SK-MEL-5 (cell line): ENCODE measurements around the gene CACNA1C. TPM values are rescaled to one million over a fixed set of nuclear protein-coding genes. Genes with fewer than 3 reads are reported as not detected.
"Not testable (repeated sequence)": the region's sequence is repeated elsewhere in the genome, so short reads cannot be mapped to it uniquely, and the experiment has no call there.

Experiments
- DNase-seq: peaks from one replicate; pipeline ENCODE4 v3.0.0-alpha.2; 2016; ENCODE audit warnings: low read depth, low spot score
- in situ Hi-C: cut with HindIII; loops from 2 replicates; pipeline ENCODE4 v1.10.0; 2016; ENCODE audit warnings: low sequenced_read_pairs, high pct_unique_total_duplicates, low pct_unique_long_range_greater_than_20kb
- total RNA-seq: library from RNA; depleted of rRNA; stranded (reverse); fragments of >200 nt; shearing (Covaris generic); gene quantifications from 2 replicates; pipeline ENCODE4 v1.2.3, GENCODE V29; 2014

Gene CACNA1C
- total RNA-seq, 1 experiment from 2014 or later, result 0.05 TPM

DNA sequence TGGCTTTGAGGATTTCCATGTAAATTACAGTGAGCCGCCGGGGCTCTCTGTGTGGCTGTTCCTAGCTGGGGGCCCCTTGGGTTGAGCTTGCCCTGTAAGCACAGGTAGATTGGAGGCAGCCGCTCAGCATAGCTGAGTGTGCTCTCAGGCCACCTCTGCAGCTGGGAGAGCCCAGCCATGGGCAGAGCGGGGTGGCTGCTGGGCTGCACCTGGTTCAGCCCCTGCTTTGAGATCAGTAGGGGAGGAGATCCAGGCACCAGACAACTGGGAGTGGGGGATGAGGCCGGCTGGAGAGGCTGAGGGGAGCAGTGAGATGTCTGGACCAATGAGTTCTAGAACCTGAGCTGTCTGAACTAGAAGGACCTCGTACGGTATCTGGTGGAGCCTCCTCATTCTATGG, 44.8 kb downstream of the CACNA1C start:
- DNase-seq, result no peak
- in situ Hi-C loops, result no loop called here

DNA sequence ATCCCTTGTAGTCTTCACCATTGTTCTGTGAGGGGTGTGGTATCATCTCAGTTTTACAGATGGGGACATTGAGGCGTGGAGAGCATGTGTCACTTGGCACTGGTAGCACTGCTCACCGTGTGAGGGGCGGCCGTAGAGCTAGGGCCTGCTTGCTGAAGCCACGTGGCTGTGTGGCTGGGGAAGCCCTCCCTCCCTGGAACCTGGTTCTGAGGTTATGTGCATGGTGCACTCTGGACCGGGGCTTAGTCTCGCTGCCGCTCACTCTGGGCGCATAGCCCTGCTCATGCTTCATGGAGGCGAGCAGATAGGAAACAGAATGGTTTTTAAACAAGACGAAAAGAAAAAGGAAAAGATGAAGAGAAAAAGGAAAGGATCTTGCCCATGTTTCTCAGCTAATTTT, 46.1 kb downstream of the CACNA1C start:
- in situ Hi-C loops, result no loop called here
- DNase-seq, result no peak

DNA sequence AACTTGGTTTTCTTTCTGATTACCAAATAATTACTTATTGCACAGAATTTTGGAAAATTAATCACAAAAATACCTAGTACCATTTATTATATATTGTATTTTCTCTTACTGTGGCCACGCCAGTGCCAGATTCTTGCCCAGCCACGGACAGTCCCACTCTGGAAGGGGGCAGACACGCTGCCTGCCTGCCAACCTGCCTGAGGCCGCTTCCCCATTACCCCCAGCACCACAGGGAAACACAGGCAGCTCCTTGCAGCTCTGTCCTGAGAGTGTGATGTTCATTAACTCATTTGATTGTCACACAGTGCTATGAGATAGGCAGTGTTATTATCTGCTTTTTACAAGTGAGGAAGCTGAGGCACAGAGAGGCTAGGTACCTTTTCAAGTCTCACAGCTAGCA, 46.8 kb downstream of the CACNA1C start:
- DNase-seq, result no peak
- in situ Hi-C loops, result no loop called here

DNA sequence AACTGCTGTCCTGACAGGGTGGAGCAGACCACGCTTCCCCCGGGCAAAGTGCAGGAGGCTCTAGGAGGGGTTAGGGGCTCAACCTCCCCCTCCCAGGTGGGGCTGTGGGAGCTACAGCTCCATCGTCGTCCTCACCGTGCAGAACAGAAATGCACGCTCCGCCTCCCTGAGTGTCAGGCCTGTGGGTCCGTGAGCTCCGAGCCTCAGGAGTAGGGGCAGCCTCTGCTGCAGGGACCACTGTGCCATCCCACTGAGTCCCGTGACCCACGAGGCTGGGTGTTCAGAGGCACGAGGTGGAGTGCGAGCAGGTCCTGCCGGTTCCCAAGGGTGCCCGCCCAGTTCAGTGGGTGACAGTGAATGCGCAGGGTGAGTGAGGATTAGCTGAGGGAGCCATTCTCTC, 48.6 kb downstream of the CACNA1C start:
- in situ Hi-C loops, result no loop called here
- no peak for DNase-seq

DNA sequence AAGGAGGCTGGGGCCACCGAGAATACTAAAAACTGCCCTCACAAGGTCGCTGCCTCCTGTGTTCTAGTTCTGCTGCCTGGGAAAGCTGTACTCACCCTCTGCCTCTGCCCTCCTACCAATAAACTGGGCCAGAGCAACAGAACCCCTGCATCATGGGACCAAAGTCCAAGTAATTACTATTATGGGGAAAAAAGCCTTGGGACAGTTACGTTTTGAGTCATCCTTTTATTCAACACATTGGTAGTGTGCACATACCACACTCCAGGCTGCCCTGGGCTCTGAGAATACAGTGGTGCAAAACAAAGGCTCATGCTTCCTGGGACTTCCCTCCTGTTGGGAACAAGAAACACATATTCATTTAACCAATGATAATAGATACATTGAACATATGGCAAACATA, 49.0 kb downstream of the CACNA1C start:
- in situ Hi-C loops, result no loop called here
- DNase-seq, result no peak

DNA sequence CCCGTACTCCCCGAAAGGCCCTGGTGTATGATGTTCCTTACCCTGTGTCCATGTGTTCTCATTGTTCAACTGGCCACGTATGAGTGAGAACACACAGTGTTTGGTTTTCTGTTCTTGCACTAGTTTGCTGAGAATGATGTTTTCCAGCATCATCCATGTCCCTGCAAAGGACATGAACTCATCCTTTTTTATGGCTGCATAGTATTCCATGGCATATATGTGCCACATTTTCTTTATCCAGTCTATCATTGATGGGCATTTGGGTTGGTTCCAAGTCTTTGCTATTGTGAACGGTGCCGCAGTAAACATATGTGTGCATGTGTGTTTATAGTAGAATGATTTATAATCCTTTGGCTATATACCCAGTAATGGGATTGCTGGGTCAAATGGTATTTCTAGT, 49.9 kb downstream of the CACNA1C start:
- in situ Hi-C loops, result not testable (repeated sequence)

DNA sequence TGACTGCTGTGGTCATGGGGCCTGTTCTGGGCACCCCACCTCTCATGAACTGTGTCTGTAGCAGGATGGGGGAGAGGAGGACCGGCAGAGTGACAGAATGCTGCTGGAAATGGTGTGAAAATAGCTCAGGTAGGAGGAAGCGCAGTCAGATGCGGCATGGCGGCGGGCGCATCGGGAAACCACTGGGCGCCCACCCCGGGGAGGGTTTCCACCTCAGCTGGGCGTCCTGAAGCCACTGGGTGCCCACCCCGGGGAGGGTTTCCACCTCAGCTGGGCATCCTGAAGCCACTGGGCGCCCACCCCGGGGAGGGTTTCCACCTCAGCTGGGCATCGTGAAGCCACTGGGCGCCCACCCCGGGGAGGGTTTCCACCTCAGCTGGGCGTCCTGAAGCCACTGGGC, 52.6 kb downstream of the CACNA1C start:
- in situ Hi-C loops, DNase-seq: not testable (repeated sequence)

More for the DNA sequence above, 49.9 kb downstream of the CACNA1C start:
- not testable (repeated sequence) for DNase-seq

DNA sequence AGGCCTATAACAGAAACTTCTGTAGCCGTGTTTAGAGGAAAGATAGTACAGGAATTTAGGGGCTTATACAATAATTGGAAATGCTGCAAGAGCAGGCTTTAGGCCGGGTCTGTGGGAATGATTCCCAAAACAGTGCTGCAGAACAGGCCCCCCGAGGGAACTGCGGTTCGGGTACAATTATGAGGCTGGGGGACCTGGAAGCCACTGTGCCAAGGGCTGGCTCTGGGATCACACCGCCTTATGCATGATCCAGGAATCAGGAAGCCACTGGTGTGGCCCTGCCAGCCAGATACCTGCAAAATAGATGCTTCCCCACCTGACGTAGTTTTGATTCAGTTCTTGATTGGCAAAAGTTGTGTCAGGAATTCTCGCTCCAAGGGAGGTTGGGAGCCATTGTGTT, 55.4 kb downstream of the CACNA1C start:
- in situ Hi-C loops, result no loop called here
- no peak for DNase-seq

DNA sequence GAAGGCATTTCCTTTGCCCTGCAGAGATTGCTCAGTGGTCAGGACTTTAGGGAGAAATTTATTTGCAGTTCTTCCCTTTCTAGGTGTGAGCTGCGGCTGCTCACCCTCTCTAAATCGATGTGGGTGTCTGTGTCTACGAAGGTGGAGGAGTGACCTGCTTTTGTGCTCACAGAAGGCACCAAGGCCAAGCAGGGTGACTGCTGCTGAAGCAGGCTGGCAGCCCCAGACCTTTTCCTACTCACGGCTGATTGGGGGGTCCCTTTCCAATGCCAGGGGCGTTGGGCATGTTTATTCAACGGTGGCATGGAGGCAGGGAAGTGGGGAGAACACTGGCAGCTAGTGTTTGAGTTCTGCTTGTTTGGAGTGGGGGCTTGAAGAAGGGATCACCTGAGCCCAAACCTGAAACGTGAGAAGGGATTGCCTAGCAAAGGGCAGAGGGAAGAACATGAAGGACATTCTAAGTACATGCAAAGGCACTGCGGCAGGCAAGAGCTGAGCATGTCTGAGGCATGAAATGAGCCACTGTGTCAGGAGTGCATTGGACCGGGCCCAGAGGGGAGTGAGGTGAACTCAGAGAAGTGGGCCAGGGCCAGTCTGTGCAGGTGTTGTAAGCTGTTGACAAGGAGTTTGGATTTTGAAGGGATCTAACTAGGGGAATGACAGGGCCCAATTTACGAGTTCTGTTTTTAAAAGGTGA, 56.3 kb downstream of the CACNA1C start:
- DNase-seq, result no peak
- in situ Hi-C loops, result no loop called here

DNA sequence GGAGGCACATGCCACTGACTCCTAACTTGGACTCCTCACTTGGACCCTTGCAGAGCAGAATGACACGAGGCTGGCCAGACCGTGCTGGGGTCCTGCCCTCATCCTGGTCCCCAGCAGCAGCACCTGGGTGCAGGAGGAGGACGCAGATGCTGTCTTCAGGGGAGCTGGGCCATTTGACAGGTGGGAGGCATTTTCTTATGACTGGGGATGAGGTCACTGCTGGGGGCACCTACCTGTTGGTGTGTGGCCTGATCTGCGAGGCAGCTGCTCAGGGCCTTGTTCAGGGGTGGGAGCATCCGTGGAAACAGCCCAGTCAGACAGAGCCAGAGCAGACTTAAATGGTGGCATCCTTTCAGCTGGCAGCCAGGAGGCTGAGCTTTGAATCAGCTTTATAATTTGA, 57.3 kb downstream of the CACNA1C start:
- in situ Hi-C loops, result no loop called here
- DNase-seq, result no peak

DNA sequence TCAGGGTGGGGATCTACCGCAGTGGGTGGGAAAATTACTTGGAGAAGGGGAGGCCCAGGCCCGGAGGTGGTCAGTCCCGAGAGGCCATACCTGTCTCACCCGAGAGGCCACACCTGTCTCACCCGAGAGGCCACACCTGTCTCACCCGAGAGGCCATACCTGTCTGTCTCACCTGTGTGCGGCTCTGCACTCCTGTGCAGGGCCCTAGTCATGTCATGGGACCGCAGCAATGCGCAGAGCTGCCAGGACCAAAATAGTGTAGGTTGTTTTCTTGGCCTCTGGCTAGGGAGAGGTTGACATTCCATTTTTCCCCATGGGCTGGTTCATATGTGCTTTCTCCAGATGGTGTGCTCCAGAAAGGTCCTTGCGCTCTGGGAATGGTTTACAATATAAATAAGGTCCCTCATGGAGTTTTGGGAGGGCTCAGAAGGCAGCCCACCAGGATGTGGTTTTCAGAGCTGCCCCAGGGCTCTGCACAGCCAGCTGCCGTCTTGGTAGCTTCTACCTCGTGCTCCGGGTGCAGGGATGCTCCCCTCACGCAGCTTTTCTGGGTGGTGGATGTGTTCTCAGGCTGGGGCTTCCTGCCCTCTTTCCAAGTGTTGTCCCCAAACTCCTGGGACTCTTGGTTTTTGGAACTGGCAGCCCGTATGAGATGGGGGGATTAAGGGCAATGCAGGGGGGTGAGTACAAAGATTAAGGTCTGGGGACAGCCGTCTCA, 58.2 kb downstream of the CACNA1C start:
- in situ Hi-C loops, result no loop called here
- no peak for DNase-seq

DNA sequence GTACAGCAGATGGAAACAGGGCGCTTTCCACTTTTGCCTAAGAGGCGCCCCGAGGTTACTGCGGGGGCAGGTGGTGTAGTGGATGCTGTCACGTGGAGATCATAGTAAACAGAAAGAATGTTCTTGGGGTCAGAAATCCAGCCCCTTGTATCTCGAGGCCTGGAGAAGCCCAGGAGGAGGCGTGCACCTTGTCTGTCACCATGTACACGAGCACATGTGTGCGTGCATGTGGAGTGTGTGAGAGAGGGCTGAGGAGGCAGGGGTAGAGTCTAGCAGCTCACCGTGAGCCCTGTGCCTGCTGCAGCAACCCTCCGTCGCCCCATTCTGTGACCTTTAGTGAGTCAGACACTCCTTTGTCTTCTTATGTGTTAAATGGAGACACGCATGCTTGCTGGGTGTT, 59.0 kb downstream of the CACNA1C start:
- no peak for DNase-seq
- in situ Hi-C loops, result no loop called here

DNA sequence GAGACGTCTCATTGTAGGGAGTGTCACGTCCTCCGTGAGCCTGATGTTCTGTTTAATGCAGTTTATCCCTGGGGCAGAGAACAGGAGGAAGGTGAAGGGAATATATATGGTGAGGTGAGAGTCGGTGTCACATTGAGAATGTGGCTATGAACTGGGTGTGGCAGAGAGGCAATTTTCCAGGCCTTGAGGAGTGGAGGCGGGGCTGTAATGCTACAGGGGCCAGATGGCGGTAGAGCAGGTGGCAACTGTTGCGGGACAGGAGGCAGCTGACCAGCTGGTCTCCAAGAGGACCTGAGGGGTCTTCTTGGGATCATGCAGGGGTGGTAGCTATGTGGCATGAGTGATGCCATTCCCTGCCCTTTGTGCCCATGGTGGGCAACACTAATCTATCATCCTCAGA, 59.6 kb downstream of the CACNA1C start:
- no peak for DNase-seq
- in situ Hi-C loops, result no loop called here

DNA sequence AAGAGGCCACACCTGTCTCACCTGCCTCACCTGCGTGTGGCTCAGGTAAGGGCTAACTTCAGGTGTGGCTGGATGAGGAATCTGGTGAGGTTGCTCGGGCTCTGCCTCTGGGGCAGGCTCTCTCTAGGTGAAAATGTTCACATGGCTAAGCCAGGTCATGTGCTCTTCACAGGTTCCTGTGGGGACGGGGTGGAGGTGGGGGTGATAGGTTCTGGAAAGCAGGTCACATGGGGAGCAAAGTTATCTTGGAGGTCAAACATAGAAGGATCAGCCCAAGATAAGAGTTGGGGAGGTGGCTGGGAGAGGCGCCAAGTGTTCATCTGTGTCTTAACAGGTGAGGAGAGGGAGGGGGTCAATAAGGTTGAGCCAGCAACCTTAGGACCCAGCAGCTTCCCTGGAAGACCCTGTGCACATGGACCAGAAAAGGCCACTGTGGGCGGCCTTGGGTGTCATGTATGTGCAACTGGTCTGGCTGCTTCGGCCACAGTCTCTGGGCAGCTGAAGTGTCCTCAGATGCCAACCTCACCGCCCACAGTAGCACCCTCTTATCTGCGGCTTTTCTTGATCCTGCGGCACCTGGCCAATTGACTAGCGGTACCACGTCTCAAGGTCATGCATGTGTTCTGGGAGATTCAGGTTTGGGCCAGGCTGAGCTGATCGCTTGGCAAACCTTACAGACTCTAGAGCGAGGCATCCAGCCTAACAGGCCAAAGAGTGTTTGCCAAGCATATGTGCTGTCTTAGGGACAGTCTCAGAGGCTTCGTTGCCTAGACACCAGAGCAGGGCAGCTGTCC, 60.5 kb downstream of the CACNA1C start:
- DNase-seq, result no peak
- in situ Hi-C loops, result no loop called here

DNA sequence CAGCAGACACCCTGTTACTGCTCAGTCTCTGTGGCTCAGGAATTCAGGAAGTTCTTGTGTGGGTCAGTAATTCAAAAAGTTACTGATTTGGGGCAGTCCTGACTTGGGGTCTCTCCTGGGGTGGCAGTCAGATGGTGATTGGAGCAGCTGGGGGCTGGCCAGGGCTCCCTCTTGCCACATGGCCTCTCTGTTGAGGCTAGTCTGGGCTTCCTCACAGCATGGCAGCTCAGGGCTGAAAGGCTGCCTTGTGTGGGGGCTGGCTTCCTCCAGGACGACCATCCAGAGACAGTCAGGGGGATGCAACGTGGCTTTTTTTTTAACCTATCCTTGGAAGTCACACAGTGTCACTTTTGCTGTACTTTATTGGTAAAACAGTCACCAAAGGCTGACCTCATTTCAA, 61.3 kb downstream of the CACNA1C start:
- DNase-seq, result no peak
- in situ Hi-C loops, result no loop called here

DNA sequence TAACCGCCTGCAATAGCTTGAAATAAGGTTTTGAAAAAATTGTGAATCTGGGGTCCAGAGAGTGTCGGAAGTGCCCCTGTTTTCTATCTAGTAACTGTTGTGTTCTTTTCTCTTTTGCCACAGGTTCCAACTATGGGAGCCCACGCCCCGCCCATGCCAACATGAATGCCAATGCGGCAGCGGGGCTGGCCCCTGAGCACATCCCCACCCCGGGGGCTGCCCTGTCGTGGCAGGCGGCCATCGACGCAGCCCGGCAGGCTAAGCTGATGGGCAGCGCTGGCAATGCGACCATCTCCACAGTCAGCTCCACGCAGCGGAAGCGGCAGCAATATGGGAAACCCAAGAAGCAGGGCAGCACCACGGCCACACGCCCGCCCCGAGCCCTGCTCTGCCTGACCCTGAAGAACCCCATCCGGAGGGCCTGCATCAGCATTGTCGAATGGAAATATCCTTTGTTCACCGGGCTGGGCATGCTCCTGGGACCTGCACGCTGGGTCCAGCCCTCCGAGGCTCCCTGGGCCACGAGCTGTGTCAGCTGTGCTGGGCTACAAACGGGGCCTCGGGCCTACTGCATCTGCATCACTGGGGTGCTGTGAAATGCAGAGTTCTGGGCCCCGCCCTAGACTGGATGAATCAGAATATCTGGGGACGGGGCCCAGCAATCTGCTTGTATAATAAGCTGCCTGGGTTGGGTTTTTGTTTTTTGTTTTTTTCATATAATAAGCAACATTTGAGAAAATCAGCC, 62.5 kb downstream of the CACNA1C start:
- in situ Hi-C loops, result no loop called here
- no peak for DNase-seq

DNA sequence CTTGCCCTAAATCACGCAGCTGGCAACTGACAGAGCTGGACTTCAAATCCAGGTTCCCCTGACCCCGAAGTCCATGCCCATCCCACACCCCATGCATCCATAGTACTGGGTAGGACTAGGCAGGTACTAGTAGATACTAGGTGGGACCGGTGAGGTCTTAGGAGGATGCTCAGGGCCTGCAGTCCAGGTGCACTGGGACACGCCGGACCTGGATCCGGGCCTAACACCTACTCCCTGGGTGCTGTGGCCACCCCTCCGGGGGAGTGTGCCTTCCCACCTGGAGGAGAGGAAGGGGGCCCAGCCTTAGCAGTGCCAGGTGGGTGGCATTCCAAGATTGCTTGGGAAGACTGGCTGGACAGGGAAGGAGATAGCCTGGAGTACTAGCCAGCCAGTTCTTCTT, 64.8 kb downstream of the CACNA1C start:
- DNase-seq, result no peak
- in situ Hi-C loops, result no loop called here

DNA sequence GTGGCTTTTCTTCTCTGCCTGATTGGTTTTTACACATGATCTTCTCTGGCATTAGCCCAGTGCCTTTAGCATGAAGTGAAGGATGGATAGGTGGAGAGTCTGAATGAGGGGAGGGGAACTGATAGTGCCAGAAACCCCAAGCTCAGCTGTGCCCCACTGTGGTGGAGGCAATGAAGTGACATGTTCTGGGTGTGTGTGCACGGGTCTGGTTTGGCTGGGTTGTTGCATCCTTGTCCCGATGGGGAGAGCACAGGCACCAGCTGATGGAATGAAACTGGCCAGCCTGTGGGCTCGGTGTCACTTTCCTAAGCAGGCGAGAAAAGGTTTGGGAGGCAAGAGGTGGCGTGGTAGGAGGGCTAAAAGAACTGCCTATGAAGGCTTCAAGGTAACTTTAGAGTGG, 65.3 kb downstream of the CACNA1C start:
- in situ Hi-C loops, result no loop called here
- no peak for DNase-seq
